ENCODE data around the gene SMTN. TPM values are rescaled to one million over a fixed set of nuclear protein-coding genes. Genes with fewer than 3 reads are reported as not detected.
"Not testable (repeated sequence)": the region's sequence is repeated elsewhere in the genome, so short reads cannot be mapped to it uniquely, and the experiment has no call there.

The SMTN gene
- total RNA-seq, 1 donor from 2014 or later = 283 TPM

- ATAC-seq = no peak
- intact Hi-C loops (cut with DNase I) = no loop called here
- no peak for DNase-seq (ENCODE audit: low spot score)
Observed at GRCh38 chr22:31099386-31099785, 18.3 kb downstream of the SMTN start.

GRCh38 chr22:31099841-31100761, 19.0 kb downstream of the SMTN start:
- no peak for ATAC-seq

GRCh38 chr22:31100762-31101525, 19.8 kb downstream of the SMTN start:
- no peak for ATAC-seq
- intact Hi-C loops (cut with DNase I) = no loop called here
- no peak for DNase-seq (ENCODE audit: low spot score)

More at GRCh38 chr22:31099841-31100761, 19.0 kb downstream of the SMTN start:
- DNase-seq (ENCODE audit: low spot score) = no peak
- intact Hi-C loops (cut with DNase I) = no loop called here

- peak; percentile 67 for ATAC-seq
- intact Hi-C loops (cut with DNase I) = no loop called here
- peak; percentile 82 for DNase-seq (ENCODE audit: low spot score)
Observed at GRCh38 chr22:31102441-31103081, 21.4 kb downstream of the SMTN start.

GRCh38 chr22:31103111-31103510, 22.0 kb downstream of the SMTN start:
- no peak for ATAC-seq
- no peak for DNase-seq (ENCODE audit: low spot score)
- intact Hi-C loops (cut with DNase I) = no loop called here

- intact Hi-C loops (cut with DNase I) = no loop called here
- no peak for DNase-seq (ENCODE audit: low spot score)
- no peak for ATAC-seq
Observed at GRCh38 chr22:31103899-31104694, 23.0 kb downstream of the SMTN start.

- intact Hi-C loops (cut with DNase I) = no loop called here
- DNase-seq (ENCODE audit: low spot score) (peak; percentile 72), ATAC-seq (no peak)
Observed at GRCh38 chr22:31104869-31105268, 23.8 kb downstream of the SMTN start.

- ATAC-seq (no peak), DNase-seq (ENCODE audit: low spot score) (no peak)
- intact Hi-C loops (cut with DNase I) = no loop called here
Observed at GRCh38 chr22:31105282-31105929, 24.3 kb downstream of the SMTN start.

GRCh38 chr22:31106001-31106571, 25.0 kb downstream of the SMTN start:
- intact Hi-C loops (cut with DNase I) = no loop called here
- no peak for DNase-seq (ENCODE audit: low spot score)
- no peak for ATAC-seq

GRCh38 chr22:31106731-31107177, 25.6 kb downstream of the SMTN start:
- ATAC-seq = peak; percentile 28
- DNase-seq (ENCODE audit: low spot score) = no peak
- intact Hi-C loops (cut with DNase I) = no loop called here

- ATAC-seq (peak; percentile 95), DNase-seq (ENCODE audit: low spot score) (peak; percentile 97)
- intact Hi-C loops (cut with DNase I) = no loop called here
Observed at GRCh38 chr22:31107178-31107893, 26.2 kb downstream of the SMTN start, which contains the start of gene SELENOM. TSS of gene SELENOM (minus strand) at chr22:31107568. CDS start at chr22:31107505, 63 bp downstream.

- DNase-seq (ENCODE audit: low spot score) = no peak
- intact Hi-C loops (cut with DNase I) = no loop called here
- ATAC-seq = peak; percentile 25
Observed at GRCh38 chr22:31107894-31108218, 26.7 kb downstream of the SMTN start.

- intact Hi-C loops (cut with DNase I); ATAC-seq; DNase-seq (ENCODE audit: low spot score): not testable (repeated sequence)
Observed at GRCh38 chr22:31112547-31113091, 31.5 kb downstream of the SMTN start.

- DNase-seq (ENCODE audit: low spot score) = no peak
- intact Hi-C loops (cut with DNase I) = no loop called here
- ATAC-seq = no peak
Observed at GRCh38 chr22:31118046-31118820, 37.1 kb downstream of the SMTN start.

GRCh38 chr22:31119026-31119717, 38.1 kb downstream of the SMTN start:
- no peak for ATAC-seq

GRCh38 chr22:31120230-31120629, 39.1 kb downstream of the SMTN start:
- ATAC-seq (no peak), DNase-seq (ENCODE audit: low spot score) (no peak)
- intact Hi-C loops (cut with DNase I) = no loop called here

More at GRCh38 chr22:31119026-31119717, 38.1 kb downstream of the SMTN start:
- intact Hi-C loops (cut with DNase I) = no loop called here
- DNase-seq (ENCODE audit: low spot score) = no peak
